HG02973 (cell line): ENCODE measurements around the gene TIE1.

Source experiments
- ATAC-seq: cut with Tn5 transposase; IDR thresholded peaks from one replicate; pipeline ENCODE4 v1.9.1; 2021; ENCODE audit warnings: moderate library complexity; ENCODE audit not compliant: unreplicated experiment

Gene TIE1

GRCh38 chr1:43273708-43274107, 27.1 kb upstream of the TIE1 start:
- ATAC-seq: no peak

- ATAC-seq: no peak
Observed at GRCh38 chr1:43274125-43274803, 26.5 kb upstream of the TIE1 start.

- no peak for ATAC-seq
Observed at GRCh38 chr1:43274804-43275180, 26.0 kb upstream of the TIE1 start.

- ATAC-seq: no peak
Observed at GRCh38 chr1:43275826-43276620, 24.8 kb upstream of the TIE1 start.

GRCh38 chr1:43276673-43277072, 24.1 kb upstream of the TIE1 start:
- no peak for ATAC-seq

- ATAC-seq: no peak
Observed at GRCh38 chr1:43277116-43277876, 23.5 kb upstream of the TIE1 start.

GRCh38 chr1:43279161-43279560, 21.6 kb upstream of the TIE1 start:
- ATAC-seq: no peak

- no peak for ATAC-seq
Observed at GRCh38 chr1:43279666-43280065, 21.1 kb upstream of the TIE1 start.

- ATAC-seq: no peak
Observed at GRCh38 chr1:43280692-43281091, 20.1 kb upstream of the TIE1 start.

- no peak for ATAC-seq
Observed at GRCh38 chr1:43282220-43283195, 18.3 kb upstream of the TIE1 start.

- ATAC-seq: no peak
Observed at GRCh38 chr1:43284065-43284464, 16.7 kb upstream of the TIE1 start.

- ATAC-seq: no peak
Observed at GRCh38 chr1:43284546-43285110, 16.2 kb upstream of the TIE1 start.

GRCh38 chr1:43285269-43285990, 15.4 kb upstream of the TIE1 start, which contains the start of gene C1orf210:
Gene C1orf210, minus strand, starts transcription at chr1:43285581. Its CDS starts 2,311 bp downstream, at chr1:43283270.
- no peak for ATAC-seq

- ATAC-seq: no peak
Observed at GRCh38 chr1:43286115-43286514, 14.7 kb upstream of the TIE1 start.

- no peak for ATAC-seq
Observed at GRCh38 chr1:43286533-43286932, 14.2 kb upstream of the TIE1 start.

- no peak for ATAC-seq
Observed at GRCh38 chr1:43288058-43288784, 12.6 kb upstream of the TIE1 start.

GRCh38 chr1:43288785-43289706, 11.7 kb upstream of the TIE1 start:
- no peak for ATAC-seq

- ATAC-seq: no peak
Observed at GRCh38 chr1:43292216-43292615, 8.6 kb upstream of the TIE1 start.
